GM19455 (cell line): ENCODE measurements around the gene RPL10.

Experiments used
- ATAC-seq: cut with Tn5 transposase; IDR thresholded peaks from one replicate; pipeline ENCODE4 v1.9.1; 2021; ENCODE audit not compliant: unreplicated experiment

The RPL10 gene

GRCh38 chrX:154360155-154360713 lies 37.9 kb upstream of the RPL10 start:
- ATAC-seq = no peak

- ATAC-seq = no peak
Measured at GRCh38 chrX:154362085-154362742, 36.0 kb upstream of the RPL10 start.

- ATAC-seq = no peak
Measured at GRCh38 chrX:154363706-154364439, 34.3 kb upstream of the RPL10 start.

- ATAC-seq = no peak
Measured at GRCh38 chrX:154365052-154365600, 33.1 kb upstream of the RPL10 start.

- ATAC-seq = no peak
Measured at GRCh38 chrX:154365997-154366665, 32.0 kb upstream of the RPL10 start.

- no peak for ATAC-seq
Measured at GRCh38 chrX:154366666-154367055, 31.5 kb upstream of the RPL10 start.

- no peak for ATAC-seq
Measured at GRCh38 chrX:154367474-154368308, 30.5 kb upstream of the RPL10 start.

GRCh38 chrX:154368630-154369448 lies 29.3 kb upstream of the RPL10 start:
- ATAC-seq = no peak

GRCh38 chrX:154369449-154370299 lies 28.5 kb upstream of the RPL10 start:
- ATAC-seq = no peak

- no peak for ATAC-seq
Measured at GRCh38 chrX:154370300-154371016, 27.7 kb upstream of the RPL10 start.

- peak; percentile 59 for ATAC-seq
Measured at GRCh38 chrX:154371017-154371788, 27.0 kb upstream of the RPL10 start.

- no peak for ATAC-seq
Measured at GRCh38 chrX:154371789-154372300, 26.3 kb upstream of the RPL10 start.

GRCh38 chrX:154372612-154373022 lies 25.6 kb upstream of the RPL10 start:
- ATAC-seq = no peak

GRCh38 chrX:154373340-154374306 lies 24.6 kb upstream of the RPL10 start:
- ATAC-seq = no peak

- ATAC-seq = no peak
Measured at GRCh38 chrX:154374313-154375155, 23.6 kb upstream of the RPL10 start, which contains the start of gene FLNA. TSS of gene FLNA (minus strand) at chrX:154374634. CDS start at chrX:154371245, 3,389 bp downstream.
